RWPE1 (cell line): ENCODE results near the gene MARCKSL1.

Experiments
- CTCF ChIA-PET: fragments of 350-600 bp; sonication (Branson Sonifier 250); formaldehyde crosslinking; extraction: SDS; loops from one replicate; lab custom pipeline; 2021; lab: Yijun Ruan, JAX
- POLR2A ChIA-PET: fragments of 400-600 bp; formaldehyde crosslinking; extraction: SDS; loops from one replicate; lab custom pipeline; 2020; ENCODE audit warnings: antibody characterized with exemption; ENCODE audit not compliant: low non-redundant PET; lab: Yijun Ruan, JAX
- DNase-seq: peaks from one replicate; pipeline ENCODE4 v3.0.0; 2012; ENCODE audit warnings: low spot score
- H3K27ac ChIP-seq: fragments of 450-650 bp; 2 replicates; pipeline ENCODE4 v1.5.1; 2017
- CTCF ChIP-seq: fragments of 450-650 bp; conservative IDR thresholded peaks from 2 replicates; pipeline ENCODE4 v1.5.1; 2017; ENCODE audit warnings: low read depth, mild to moderate bottlenecking

The MARCKSL1 gene

GRCh38 chr1:32353886-32354570, 18.0 kb upstream of the MARCKSL1 start:
- peak overlapping the region; percentile 89 for H3K27ac ChIP-seq
- POLR2A ChIA-PET = no interaction called here
- CTCF ChIA-PET = interaction anchor here (1.1 kb wide), 1 partner anchor 138 kb away, joined by 6 read pairs; no protein-coding TSS in a partner anchor
- TF ChIP-seq CTCF = no peak
- DNase-seq = no peak

GRCh38 chr1:32353431-32353830, 17.4 kb upstream of the MARCKSL1 start:
- CTCF ChIA-PET = interaction anchor here (1.1 kb wide), 1 partner anchor 138 kb away, joined by 6 read pairs; no protein-coding TSS in a partner anchor
- no peak for TF ChIP-seq CTCF
- no peak for DNase-seq
- POLR2A ChIA-PET = no interaction called here
- peak overlapping the region; percentile 89 for H3K27ac ChIP-seq

GRCh38 chr1:32352831-32353383, 16.9 kb upstream of the MARCKSL1 start:
- ChIA-PET POLR2A (interaction anchor here (0.6 kb wide), 1 partner anchor 99 kb away, joined by 3 read pairs; no protein-coding TSS in a partner anchor), CTCF (interaction anchor here (0.6 to 1.1 kb wide), 2 partner anchors 19 to 137 kb away, joined by 6 read pairs; no protein-coding TSS in a partner anchor)
- no peak for DNase-seq
- H3K27ac ChIP-seq = peak overlapping the region; percentile 89
- no peak for TF ChIP-seq CTCF

- CTCF ChIA-PET = interaction anchor here (0.6 kb wide), 3 partner anchors 18 to 498 kb away, joined by 3 to 6 read pairs (median 4); no protein-coding TSS in a partner anchor
- peak overlapping the region; percentile 89 for H3K27ac ChIP-seq
- TF ChIP-seq CTCF = no peak
- POLR2A ChIA-PET = interaction anchor here (0.6 kb wide), 1 partner anchor 98 kb away, joined by 3 read pairs; no protein-coding TSS in a partner anchor
- DNase-seq = no peak
Observed at GRCh38 chr1:32352239-32352745, 16.3 kb upstream of the MARCKSL1 start.

GRCh38 chr1:32351399-32352238, 15.6 kb upstream of the MARCKSL1 start:
- peak; percentile 12; the same call in 1 of the 2 replicates for TF ChIP-seq CTCF
- DNase-seq = peak; percentile 98
- H3K27ac ChIP-seq = peak overlapping the region; percentile 89
- POLR2A ChIA-PET = interaction anchor here (0.6 kb wide), 1 partner anchor 144 kb away, joined by 4 read pairs; no protein-coding TSS in a partner anchor
- CTCF ChIA-PET = interaction anchor here (0.6 kb wide), 2 partner anchors 111 to 499 kb away, joined by 3 to 4 read pairs; no protein-coding TSS in a partner anchor
